Activated CD8-positive, alpha-beta T cell treated with anti-CD3 and anti-CD28 coated beads, Interleukin-2, amount 10 ng/mL, durations not matched to agents 7 days and 5 days (primary cell): ENCODE data around the gene ESRRA. TPM values are rescaled to one million over a fixed set of nuclear protein-coding genes. Genes with fewer than 3 reads are reported as not detected.

Source experiments
- ATAC-seq: fragments of 150-1000 bp; cut with Tn5 transposase; one replicate; pipeline ENCODE4 v1.10.0; 2021; ENCODE audit warnings: moderate library complexity
- CTCF ChIA-PET: fragments of 350-600 bp; sonication (Branson Sonifier 250); formaldehyde crosslinking; loops from one replicate; lab custom pipeline; 2021; ENCODE audit warnings: antibody characterized with exemption; lab: Charles Lee
- POLR2A ChIA-PET: fragments of 350-600 bp; sonication (Branson Sonifier 250); formaldehyde crosslinking; loops from one replicate; lab custom pipeline; 2021; ENCODE audit warnings: antibody characterized with exemption; lab: Charles Lee
- DNase-seq: peaks from one replicate; pipeline ENCODE4 v3.0.0-alpha.2; 2020
- H3K27ac Mint-ChIP-seq: one replicate; pipeline ENCODE4 v1.8.0; 2021; ENCODE audit warnings: mild to moderate bottlenecking, mixed read lengths
- H3K27me3 Mint-ChIP-seq: one replicate; pipeline ENCODE4 v1.8.0; 2021; ENCODE audit warnings: low read depth, mixed read lengths
- H3K36me3 Mint-ChIP-seq: one replicate; pipeline ENCODE4 v1.8.0; 2021; ENCODE audit warnings: low read depth, mixed read lengths
- H3K4me1 Mint-ChIP-seq: one replicate; pipeline ENCODE4 v1.8.0; 2021; ENCODE audit warnings: low read depth, mixed read lengths
- H3K4me3 Mint-ChIP-seq: one replicate; pipeline ENCODE4 v1.8.0; 2021; ENCODE audit warnings: mild to moderate bottlenecking, mixed read lengths
- H3K9me3 Mint-ChIP-seq: one replicate; pipeline ENCODE4 v1.8.0; 2022; ENCODE audit warnings: mixed read lengths; ENCODE audit not compliant: insufficient read depth
- total RNA-seq, 2 experiments: library from RNA; stranded (reverse); gene quantifications; one replicate each; pipeline ENCODE4 v1.2.3, GENCODE V29; 2021

Gene ESRRA
- total RNA-seq, 2 experiments from 2014 or later = 42.7 to 43.2 TPM

GRCh38 chr11:64275841-64276240 lies 29.5 kb upstream of the ESRRA start:
- H3K9me3 Mint-ChIP-seq = no peaks in the 10 kb centered on the region
- no peak for ATAC-seq
- no peak overlapping the region for H3K27ac Mint-ChIP-seq
- H3K4me3 Mint-ChIP-seq = no peak overlapping the region
- H3K4me1 Mint-ChIP-seq = peaks cover 24% of the 10 kb centered on the region
- ChIA-PET POLR2A (no interaction called here), CTCF (interaction anchor here (15.6 kb wide), 1 partner anchor 27 kb away, joined by 148 read pairs; the partner anchor contains the start of genes CATSPERZ and ESRRA)
- H3K27me3 Mint-ChIP-seq = no peaks in the 10 kb centered on the region
- DNase-seq = no peak
- peaks cover 21% of the 10 kb centered on the region for H3K36me3 Mint-ChIP-seq

- DNase-seq (no peak), ATAC-seq (no peak)
- H3K4me1 Mint-ChIP-seq = peaks cover 22% of the 10 kb centered on the region
- POLR2A ChIA-PET = interaction anchor here (1.7 kb wide), 1 partner anchor 8 kb away, joined by 4 read pairs; no protein-coding TSS in a partner anchor
- H3K9me3 Mint-ChIP-seq = no peaks in the 10 kb centered on the region
- no peak overlapping the region for H3K4me3 Mint-ChIP-seq
- H3K36me3 Mint-ChIP-seq = peaks cover 27% of the 10 kb centered on the region
- no peaks in the 10 kb centered on the region for H3K27me3 Mint-ChIP-seq
- H3K27ac Mint-ChIP-seq = no peak overlapping the region
- CTCF ChIA-PET = interaction anchor here (15.6 kb wide), 1 partner anchor 26 kb away, joined by 148 read pairs; the partner anchor contains the start of genes CATSPERZ and ESRRA
These were observed 28.5 kb upstream of the ESRRA start for GRCh38 chr11:64276653-64277431.

DNA sequence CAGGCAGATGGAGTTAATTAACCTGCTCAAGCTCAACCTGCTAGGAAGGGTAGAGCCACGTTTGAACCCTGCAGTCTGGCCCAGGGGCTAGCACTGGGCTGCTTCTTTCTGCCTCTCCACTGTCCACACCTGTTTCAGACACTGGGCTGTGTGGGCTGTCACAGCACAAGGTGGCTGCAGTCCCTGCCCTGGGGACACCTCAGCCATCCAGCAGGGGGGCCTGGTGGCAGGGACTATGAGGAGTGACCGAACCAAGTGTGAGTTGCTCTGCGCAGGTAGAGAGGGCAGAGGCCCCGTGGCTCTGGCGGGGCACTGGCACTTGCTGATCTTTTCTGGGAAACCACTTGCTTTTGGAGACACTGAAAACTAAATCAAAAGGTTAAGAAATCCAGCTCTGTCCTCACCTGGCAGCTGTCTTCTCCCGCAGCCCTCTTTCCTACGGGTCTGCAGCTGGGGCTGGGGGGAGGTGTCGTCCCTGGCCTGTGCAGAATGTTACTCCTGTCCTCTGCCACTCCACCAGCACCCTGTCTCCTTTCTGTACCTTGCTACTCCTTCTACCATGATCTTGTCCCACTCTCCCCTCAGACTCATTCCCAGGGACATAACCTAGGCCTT lies 26.6 kb upstream of the ESRRA start:
- ChIA-PET CTCF (interaction anchor here (15.6 kb wide), 1 partner anchor 24 kb away, joined by 148 read pairs; the partner anchor contains the start of genes CATSPERZ and ESRRA), POLR2A (interaction anchor here (1.7 kb wide), 1 partner anchor 10 kb away, joined by 4 read pairs; no protein-coding TSS in a partner anchor)
- DNase-seq (no peak), ATAC-seq (peak; percentile 13)
- Mint-ChIP-seq H3K27ac (no peak overlapping the region), H3K27me3 (no peaks in the 10 kb centered on the region), H3K4me3 (no peak overlapping the region), H3K9me3 (no peaks in the 10 kb centered on the region), H3K4me1 (peaks cover 24% of the 10 kb centered on the region), H3K36me3 (peaks cover 32% of the 10 kb centered on the region)

- ATAC-seq (no peak), DNase-seq (no peak)
- H3K27me3 Mint-ChIP-seq = no peaks in the 10 kb centered on the region
- ChIA-PET CTCF (interaction anchor here (0.9 to 8.6 kb wide), 6 partner anchors 10 to 78 kb away, joined by 3 to 118 read pairs (median 5); partner anchors contain the start of genes CATSPERZ and ESRRA), POLR2A (interaction anchor here (7.8 kb wide), 1 partner anchor 12 kb away, joined by 79 read pairs; no protein-coding TSS in a partner anchor)
- H3K27ac Mint-ChIP-seq = no peak overlapping the region
- H3K4me1 Mint-ChIP-seq = peaks cover 36% of the 10 kb centered on the region
- H3K4me3 Mint-ChIP-seq = no peak overlapping the region
- no peaks in the 10 kb centered on the region for H3K9me3 Mint-ChIP-seq
- peaks cover 20% of the 10 kb centered on the region for H3K36me3 Mint-ChIP-seq
These were observed 23.2 kb upstream of the ESRRA start for GRCh38 chr11:64281957-64282770.

DNA sequence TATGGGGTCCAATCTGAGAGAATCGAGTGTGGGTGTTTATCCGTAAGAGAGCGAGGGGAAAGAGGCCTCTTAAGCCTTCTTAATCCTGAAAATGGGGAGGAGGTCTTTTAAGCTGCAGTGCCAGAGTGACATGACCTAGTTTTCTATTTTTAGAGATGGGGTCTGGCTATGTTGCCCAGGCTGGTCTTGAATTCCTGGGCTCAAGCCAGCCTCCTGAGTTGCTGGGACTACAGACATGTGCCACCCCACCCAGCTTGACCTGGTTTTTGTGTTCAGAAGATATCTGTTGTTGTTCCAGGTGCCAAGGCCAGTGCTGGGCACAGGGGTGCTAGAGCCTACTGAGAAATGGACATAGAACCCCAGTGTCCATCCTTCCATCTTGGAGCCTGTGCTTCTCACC lies 22.2 kb upstream of the ESRRA start:
- Mint-ChIP-seq H3K27ac (peak overlapping the region; percentile 11), H3K4me1 (peaks cover 33% of the 10 kb centered on the region), H3K27me3 (no peaks in the 10 kb centered on the region), H3K36me3 (peaks cover 20% of the 10 kb centered on the region), H3K9me3 (no peaks in the 10 kb centered on the region), H3K4me3 (peak overlapping the region; percentile 79)
- no peak for DNase-seq
- ChIA-PET POLR2A (interaction anchor here (7.8 kb wide), 1 partner anchor 13 kb away, joined by 79 read pairs; no protein-coding TSS in a partner anchor), CTCF (interaction anchor here (1.3 to 8.6 kb wide), 5 partner anchors 11 to 79 kb away, joined by 3 to 118 read pairs (median 5); partner anchors contain the start of genes CATSPERZ and ESRRA)
- no peak for ATAC-seq

DNA sequence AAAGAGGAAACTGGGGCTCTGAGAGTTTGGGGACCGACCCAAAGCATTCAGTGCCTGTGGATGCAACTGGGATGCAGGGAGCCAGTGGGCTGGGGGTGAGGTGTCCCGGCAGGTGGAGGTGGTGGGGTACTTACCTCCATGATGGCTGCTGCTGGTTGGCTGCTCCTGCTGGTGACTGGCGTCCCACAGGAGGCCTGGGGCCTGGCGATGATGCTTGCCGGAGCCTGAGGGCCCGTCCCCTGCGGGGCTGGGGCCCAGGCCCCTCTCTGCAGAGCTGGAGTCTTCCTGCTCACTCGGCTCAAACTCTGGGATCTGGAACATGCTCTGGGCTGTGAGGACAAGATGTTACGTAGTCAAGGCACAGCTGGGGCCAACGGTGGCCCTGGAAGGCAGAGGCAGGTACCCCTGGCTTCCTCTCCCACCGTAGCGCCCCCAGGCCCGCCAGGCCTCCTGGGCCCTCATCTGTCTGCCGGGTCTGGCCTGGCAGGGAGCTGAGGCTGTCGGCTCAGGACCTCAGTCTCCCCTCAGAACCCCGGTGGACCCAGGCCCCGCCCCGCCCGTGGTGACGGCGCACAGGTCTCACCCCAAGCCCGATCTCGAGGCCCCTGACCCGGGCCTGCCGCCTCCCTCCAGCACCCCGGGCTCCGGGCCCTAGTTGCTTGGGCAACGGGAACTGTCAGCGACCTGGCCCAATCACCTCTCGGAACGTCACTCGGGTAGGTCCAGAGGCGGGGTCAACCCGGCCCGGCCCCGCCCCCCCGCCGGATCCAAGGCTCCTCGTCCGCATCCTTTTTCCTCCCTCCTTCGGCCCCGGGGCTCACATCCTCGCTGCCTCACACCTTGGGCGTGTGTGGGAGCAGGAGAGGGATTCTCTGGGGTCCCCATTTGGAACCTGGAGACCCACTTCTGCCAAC lies 21.0 kb upstream of the ESRRA start, which contains the start of gene BAD:
BAD (minus strand) TSS at position 618 of the 914 bp plus-strand sequence; CDS start at position 321, 297 bp downstream.
- Mint-ChIP-seq H3K4me3 (peak within 1 kb of the TSS; percentile 81), H3K27me3 (no peaks in the 10 kb centered on the region), H3K4me1 (peaks cover 25% of the 10 kb centered on the region), H3K9me3 (no peaks in the 10 kb centered on the region), H3K27ac (peak within 1 kb of the TSS; percentile 89), H3K36me3 (peaks cover 15% of the 10 kb centered on the region)
- CTCF ChIA-PET = interaction anchor here (0.9 to 8.6 kb wide), 8 partner anchors 12 to 79 kb away, joined by 3 to 118 read pairs (median 6); partner anchors contain the start of genes CATSPERZ, ESRRA, FERMT3 and FKBP2
- POLR2A ChIA-PET = interaction anchor here (0.5 to 7.8 kb wide), 11 partner anchors 12 to 247 kb away, joined by 3 to 79 read pairs (median 6); partner anchors contain the start of genes ESRRA, FERMT3, NUDT22 and PRDX5
- DNase-seq (peak; percentile 95), ATAC-seq (peak; percentile 86)

GRCh38 chr11:64284962-64285884 lies 20.1 kb upstream of the ESRRA start, which contains the start of gene GPR137:
GPR137 (plus strand) TSS chr11:64285848; CDS start chr11:64286525, 677 bp downstream.
- peaks cover 23% of the 10 kb centered on the region for H3K4me1 Mint-ChIP-seq
- H3K27me3 Mint-ChIP-seq = peaks cover 3% of the 10 kb centered on the region
- CTCF ChIA-PET = interaction anchor here (0.9 to 8.6 kb wide), 6 partner anchors 13 to 80 kb away, joined by 3 to 118 read pairs (median 14); partner anchors contain the start of genes CATSPERZ, ESRRA, FERMT3 and FKBP2
- ATAC-seq = peak; percentile 64
- POLR2A ChIA-PET = interaction anchor here (0.7 to 7.8 kb wide), 10 partner anchors 11 to 100 kb away, joined by 3 to 79 read pairs (median 6); partner anchors contain the start of genes ESRRA, FERMT3, NUDT22 and PRDX5
- DNase-seq = peak; percentile 90
- H3K36me3 Mint-ChIP-seq = peaks cover 13% of the 10 kb centered on the region
- peak within 1 kb of the TSS; percentile 81 for H3K4me3 Mint-ChIP-seq
- H3K27ac Mint-ChIP-seq = peak within 1 kb of the TSS; percentile 89
- H3K9me3 Mint-ChIP-seq = no peaks in the 10 kb centered on the region

DNA sequence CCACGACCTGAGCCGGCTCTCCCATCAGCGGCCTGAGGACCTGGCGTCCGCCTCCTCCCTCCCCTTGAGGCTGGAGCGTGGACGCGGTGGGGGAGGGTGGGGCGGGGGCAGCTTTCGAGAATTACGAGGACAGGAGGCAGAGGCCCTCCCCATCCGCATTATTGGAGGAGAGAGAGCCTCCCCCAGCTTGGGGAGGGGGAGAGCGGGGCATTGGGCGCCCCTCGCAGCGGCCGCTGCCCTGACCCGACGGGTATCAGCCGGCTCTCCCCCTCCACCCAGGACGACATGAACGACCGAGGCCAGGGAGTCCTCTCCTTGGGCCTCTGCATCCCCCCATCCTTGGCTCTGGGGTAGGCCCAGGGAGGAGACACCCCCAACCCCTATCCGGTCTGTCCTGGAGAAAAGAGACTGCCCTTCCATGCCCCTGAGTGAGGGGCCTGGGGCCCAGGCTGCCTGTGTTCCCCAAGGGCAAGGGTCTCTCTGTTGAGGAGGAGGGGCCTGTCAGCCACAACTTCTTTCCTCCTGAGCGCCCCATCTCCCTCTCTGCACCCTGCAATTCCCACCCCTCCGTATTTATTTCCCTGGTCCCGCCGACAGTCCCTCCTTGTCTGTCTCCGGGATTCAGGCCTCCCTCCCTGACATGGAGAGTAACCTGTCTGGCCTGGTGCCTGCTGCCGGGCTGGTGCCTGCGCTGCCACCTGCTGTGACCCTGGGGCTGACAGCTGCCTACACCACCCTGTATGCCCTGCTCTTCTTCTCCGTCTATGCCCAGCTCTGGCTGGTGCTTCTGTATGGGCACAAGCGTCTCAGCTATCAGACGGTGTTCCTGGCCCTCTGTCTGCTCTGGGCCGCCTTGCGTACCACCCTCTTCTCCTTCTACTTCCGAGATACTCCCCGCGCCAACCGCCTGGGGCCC lies 19.2 kb upstream of the ESRRA start:
- peaks cover 12% of the 10 kb centered on the region for H3K27me3 Mint-ChIP-seq
- ATAC-seq (no peak), DNase-seq (peak; percentile 55)
- H3K36me3 Mint-ChIP-seq = peaks cover 13% of the 10 kb centered on the region
- POLR2A ChIA-PET = interaction anchor here (0.7 to 7.8 kb wide), 5 partner anchors 10 to 59 kb away, joined by 3 to 79 read pairs (median 5); partner anchors contain the start of genes NUDT22, TRMT112 and TRPT1
- peak overlapping the region; percentile 78 for H3K27ac Mint-ChIP-seq
- H3K4me3 Mint-ChIP-seq = peak overlapping the region; percentile 75
- CTCF ChIA-PET = interaction anchor here (1.7 to 8.6 kb wide), 4 partner anchors 14 to 81 kb away, joined by 7 to 118 read pairs (median 22); partner anchors contain the start of genes CATSPERZ, ESRRA, FERMT3 and PRDX5
- H3K9me3 Mint-ChIP-seq = no peaks in the 10 kb centered on the region
- peaks cover 28% of the 10 kb centered on the region for H3K4me1 Mint-ChIP-seq
